Esophagus (tissue), 2 donors: Measurements from ENCODE around the gene CCDC97. TPM values are rescaled to one million over a fixed set of nuclear protein-coding genes. Genes with fewer than 3 reads are reported as not detected.

Experiments
- H3K27ac ChIP-seq, 2 donors: one replicate each; pipeline ENCODE4 v1.5.1; 2013; ENCODE audit warnings: low read depth in 2 of 2, mild to moderate bottlenecking in 2 of 2, inconsistent platforms in 1 of 2, low read length in 1 of 2, moderate library complexity in 1 of 2
- H3K27me3 ChIP-seq, 2 donors: one replicate each; pipeline ENCODE4 v1.6.1; 2013; ENCODE audit warnings: low read length in 2 of 2, control low read depth in 1 of 2, mild to moderate bottlenecking in 1 of 2; ENCODE audit not compliant: insufficient read depth in 2 of 2, control insufficient read depth in 1 of 2
- H3K36me3 ChIP-seq, 2 donors: one replicate each; pipeline ENCODE4 v1.6.1; 2013; ENCODE audit warnings: low read length in 1 of 2; ENCODE audit not compliant: control insufficient read depth in 2 of 2, insufficient read depth in 2 of 2
- H3K4me1 ChIP-seq, 2 donors: one replicate each; pipeline ENCODE4 v1.6.1; 2013; ENCODE audit warnings: low read length in 1 of 2; ENCODE audit not compliant: control insufficient read depth in 2 of 2, insufficient read depth in 2 of 2
- H3K4me3 ChIP-seq, 2 donors: one replicate each; pipeline ENCODE4 v1.5.1; 2013; ENCODE audit warnings: low read length in 2 of 2, mild to moderate bottlenecking in 2 of 2, low read depth in 1 of 2, moderate library complexity in 1 of 2
- H3K9me3 ChIP-seq, 2 donors: one replicate each; pipeline ENCODE4 v1.6.1; 2013; ENCODE audit warnings: mild to moderate bottlenecking in 2 of 2, low read depth in 1 of 2, low read length in 1 of 2, moderate library complexity in 1 of 2; ENCODE audit not compliant: control insufficient read depth in 2 of 2, insufficient read depth in 1 of 2
- WGBS, 2 donors: extraction: QIAGEN DNeasy Blood & Tissue Kit; methylation state at CpG; one replicate each; pipeline ENCODE4 v1.1.7; 2013; 5-methylcytosine and 5-hydroxymethylcytosine counted together
- polyA plus RNA-seq, 2 donors: library from polyadenylated mRNA; stranded (reverse); fragments of 200-250 nt; gene quantifications; one replicate each; pipeline ENCODE4 v1.2.3, GENCODE V29; 2013
- donor health status: healthy with polysubstance abuse.
- donor health status: Bipolar disorder and iron deficiency.

CCDC97 gene
- polyA plus RNA-seq, 2 donors = 12.2 to 14.0 TPM

DNA sequence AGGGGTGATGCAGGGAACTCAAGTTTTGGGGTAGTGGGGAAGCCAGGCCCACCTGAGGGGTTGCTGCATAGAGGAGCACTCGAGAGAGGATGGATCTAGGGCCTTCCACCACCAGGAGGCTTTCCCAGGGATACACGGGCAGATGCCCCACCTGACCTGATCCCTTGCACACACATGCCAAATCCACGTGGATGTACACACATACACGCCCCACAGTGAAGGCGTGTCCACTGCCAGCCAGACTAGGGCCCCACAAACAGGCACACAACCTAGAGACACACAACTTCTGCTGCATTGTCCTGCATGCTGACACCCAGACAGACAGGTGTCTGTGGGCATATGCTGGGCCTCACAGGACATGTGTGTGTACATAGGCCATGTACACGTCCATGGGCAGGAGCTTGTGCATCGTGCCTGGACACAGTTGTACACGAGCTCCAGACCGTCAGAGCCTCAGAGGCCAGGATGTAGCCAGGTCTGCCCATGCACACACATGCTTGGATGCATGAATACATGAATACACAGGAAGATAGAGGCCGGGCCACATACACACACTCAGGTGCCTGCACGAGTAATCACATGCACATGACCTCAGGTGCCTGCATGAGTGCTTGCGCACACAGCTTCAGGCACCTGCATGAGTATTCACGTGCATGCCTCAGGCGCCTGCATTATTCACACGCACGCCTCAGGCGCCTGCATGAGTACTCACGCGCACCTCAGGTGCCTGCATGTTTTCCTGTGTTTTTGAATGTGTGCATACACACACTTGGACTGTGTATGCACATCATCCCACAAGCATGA is 8.9 kb downstream of the CCDC97 start:
- Histone ChIP-seq H3K4me1 (peaks cover 2 to 8% of the 10 kb centered on the region in 2 donors), H3K27me3 (no peaks in the 10 kb centered on the region), H3K36me3 (peaks cover 8 to 56% of the 10 kb centered on the region in 2 donors), H3K9me3 (peaks cover 0 to 1% of the 10 kb centered on the region in 2 donors), H3K4me3 (no peak overlapping the region), H3K27ac (no peak overlapping the region)
- WGBS, 2 donors = 73 to 77% methylated on average over 19 of the region's 19 CpGs

- Histone ChIP-seq H3K36me3 (peaks cover 8 to 56% of the 10 kb centered on the region in 2 donors), H3K9me3 (peaks cover 0 to 1% of the 10 kb centered on the region in 2 donors)
- 83 to 85% methylated on average over 19 to 20 of the region's 20 CpGs for WGBS, 2 donors
Measured at GRCh38 chr19:41319500-41320184, 9.7 kb downstream of the CCDC97 start.

GRCh38 chr19:41320185-41320518 is 10.2 kb downstream of the CCDC97 start:
- 84 to 92% methylated on average over 9 to 11 of the region's 11 CpGs for WGBS, 2 donors
- Histone ChIP-seq H3K27me3 (no peaks in the 10 kb centered on the region), H3K9me3 (peaks cover 0 to 1% of the 10 kb centered on the region in 2 donors), H3K27ac (no peak overlapping the region), H3K4me3 (no peak overlapping the region), H3K4me1 (peaks cover 2 to 9% of the 10 kb centered on the region in 2 donors), H3K36me3 (peaks cover 8 to 56% of the 10 kb centered on the region in 2 donors)

More at GRCh38 chr19:41319500-41320184, 9.7 kb downstream of the CCDC97 start:
- H3K4me3 ChIP-seq = no peak overlapping the region
- H3K27ac ChIP-seq = no peak overlapping the region
- no peaks in the 10 kb centered on the region for H3K27me3 ChIP-seq
- peaks cover 2 to 8% of the 10 kb centered on the region in 2 donors for H3K4me1 ChIP-seq

- Histone ChIP-seq H3K4me3 (no peak overlapping the region), H3K36me3 (peaks cover 8 to 56% of the 10 kb centered on the region in 2 donors), H3K27me3 (no peaks in the 10 kb centered on the region), H3K27ac (no peak overlapping the region), H3K9me3 (peaks cover 0 to 1% of the 10 kb centered on the region in 2 donors), H3K4me1 (peaks cover 2 to 13% of the 10 kb centered on the region in 2 donors)
- 84 to 85% methylated on average over 4 of the region's 4 CpGs for WGBS, 2 donors
Measured at GRCh38 chr19:41320568-41320967, 10.6 kb downstream of the CCDC97 start.

DNA sequence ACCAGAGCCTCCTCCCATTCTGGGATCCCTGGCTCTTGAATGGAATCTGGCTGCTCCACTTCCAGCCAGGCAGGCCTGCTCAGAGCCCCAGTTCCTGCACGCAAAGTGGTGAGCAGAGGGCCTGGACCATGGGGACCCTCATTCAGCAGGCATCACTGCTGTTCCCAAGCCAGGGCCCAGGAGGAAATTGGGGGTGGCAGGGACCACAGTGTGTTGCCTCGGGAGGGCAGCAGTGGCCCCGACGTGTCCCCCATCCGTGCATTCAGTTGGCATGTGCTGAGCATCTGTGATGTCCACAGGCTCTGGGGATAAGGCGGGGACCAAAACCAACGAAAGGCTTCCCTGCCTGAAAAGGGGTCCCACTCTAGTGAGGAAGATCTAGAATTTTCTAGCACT is 11.2 kb downstream of the CCDC97 start:
- Histone ChIP-seq H3K4me3 (no peak overlapping the region), H3K27me3 (no peaks in the 10 kb centered on the region), H3K9me3 (peaks cover 0 to 1% of the 10 kb centered on the region in 2 donors), H3K27ac (no peak overlapping the region), H3K4me1 (peaks cover 2 to 20% of the 10 kb centered on the region in 2 donors), H3K36me3 (peaks cover 8 to 50% of the 10 kb centered on the region in 2 donors)
- WGBS, 2 donors = 71 to 85% methylated on average over 7 of the region's 7 CpGs

DNA sequence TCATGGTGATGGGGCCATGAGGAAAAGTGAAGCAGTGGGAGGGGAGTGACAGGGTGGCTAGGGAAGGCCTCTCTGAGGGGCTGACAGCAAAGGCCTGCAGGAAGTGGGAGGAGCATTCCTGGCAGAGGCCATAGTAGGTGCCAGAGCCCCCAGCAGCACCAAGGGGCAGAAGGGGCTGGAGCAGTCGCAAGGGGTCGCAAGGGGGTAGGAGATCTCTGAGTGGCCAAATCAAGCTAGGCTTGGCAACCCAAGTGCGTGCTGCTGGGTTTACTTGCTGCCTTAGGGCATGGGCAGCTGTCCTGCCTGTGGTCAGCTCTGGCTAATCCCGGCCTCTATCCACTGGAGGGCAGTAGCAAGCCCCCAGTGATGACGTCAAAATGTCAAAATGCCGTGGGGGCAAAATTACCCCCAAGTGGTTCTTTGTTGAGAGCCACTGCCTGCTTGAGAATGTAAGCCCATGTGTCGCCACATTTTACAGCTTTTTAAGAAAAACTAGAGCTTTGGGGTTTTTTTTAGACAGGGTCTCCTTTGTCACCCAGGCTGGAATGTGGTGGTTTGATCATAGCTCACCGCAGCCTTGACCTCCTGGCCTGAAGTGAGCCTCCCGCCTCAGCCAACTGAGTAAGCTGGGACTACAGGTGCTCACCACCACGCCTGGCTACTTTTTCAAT is 11.8 kb downstream of the CCDC97 start:
- WGBS, 2 donors = 61 to 68% methylated on average over 10 of the region's 10 CpGs

DNA sequence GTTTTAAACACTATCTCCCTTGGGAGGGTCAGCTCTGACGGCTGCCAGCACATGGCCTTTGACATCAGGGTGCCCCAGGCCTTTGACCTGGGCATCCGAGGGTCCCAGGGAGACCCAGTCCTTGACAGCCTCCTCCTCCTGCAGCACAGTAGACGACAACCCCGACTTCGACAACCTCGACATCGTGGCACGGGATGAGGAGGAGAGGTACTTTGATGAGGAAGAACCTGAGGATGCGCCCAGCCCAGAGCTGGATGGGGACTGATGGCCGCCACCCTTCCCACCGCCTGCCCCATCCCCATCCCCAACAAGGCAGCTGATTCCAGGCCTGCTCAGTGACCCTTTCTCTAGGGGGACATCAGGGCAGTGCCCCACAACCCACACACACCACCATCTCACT is 12.5 kb downstream of the CCDC97 start:
- Histone ChIP-seq H3K36me3 (peaks cover 3 to 43% of the 10 kb centered on the region in 2 donors), H3K27ac (peak overlapping the region; percentile 76 to 78), H3K4me1 (peaks cover 2 to 29% of the 10 kb centered on the region in 2 donors), H3K4me3 (no peak overlapping the region), H3K9me3 (no peaks in the 10 kb centered on the region), H3K27me3 (no peaks in the 10 kb centered on the region)
- 88 to 91% methylated on average over 11 of the region's 11 CpGs for WGBS, 2 donors

More for the DNA sequence above, 11.8 kb downstream of the CCDC97 start:
- no peak overlapping the region for H3K4me3 ChIP-seq
- H3K27me3 ChIP-seq = no peaks in the 10 kb centered on the region
- peak overlapping the region; percentile 2 to 17 for H3K27ac ChIP-seq
- H3K9me3 ChIP-seq = no peaks in the 10 kb centered on the region
- peaks cover 6 to 44% of the 10 kb centered on the region in 2 donors for H3K36me3 ChIP-seq
- H3K4me1 ChIP-seq = peaks cover 2 to 24% of the 10 kb centered on the region in 2 donors

GRCh38 chr19:41323023-41323422 is 13.1 kb downstream of the CCDC97 start:
- no peaks in the 10 kb centered on the region for H3K27me3 ChIP-seq
- H3K9me3 ChIP-seq = no peaks in the 10 kb centered on the region
- no peak overlapping the region for H3K4me3 ChIP-seq
- peak overlapping the region; percentile 76 to 78 for H3K27ac ChIP-seq
- WGBS, 2 donors = 56 to 59% methylated on average over 7 of the region's 7 CpGs
- peaks cover 2 to 34% of the 10 kb centered on the region in 2 donors for H3K4me1 ChIP-seq
- H3K36me3 ChIP-seq = peaks cover 3 to 43% of the 10 kb centered on the region in 2 donors

GRCh38 chr19:41323430-41324125 is 13.6 kb downstream of the CCDC97 start:
- 45 to 61% methylated on average over 15 to 16 of the region's 16 CpGs for WGBS, 2 donors
- Histone ChIP-seq H3K9me3 (no peaks in the 10 kb centered on the region), H3K27me3 (no peaks in the 10 kb centered on the region), H3K27ac (peak overlapping the region; percentile 76 to 78), H3K4me1 (peaks cover 2 to 38% of the 10 kb centered on the region in 2 donors), H3K4me3 (no peak overlapping the region), H3K36me3 (peaks cover 3 to 43% of the 10 kb centered on the region in 2 donors)
